ENCODE data around the gene POU2AF1.

Gene POU2AF1, protein sequence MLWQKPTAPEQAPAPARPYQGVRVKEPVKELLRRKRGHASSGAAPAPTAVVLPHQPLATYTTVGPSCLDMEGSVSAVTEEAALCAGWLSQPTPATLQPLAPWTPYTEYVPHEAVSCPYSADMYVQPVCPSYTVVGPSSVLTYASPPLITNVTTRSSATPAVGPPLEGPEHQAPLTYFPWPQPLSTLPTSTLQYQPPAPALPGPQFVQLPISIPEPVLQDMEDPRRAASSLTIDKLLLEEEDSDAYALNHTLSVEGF

DNA sequence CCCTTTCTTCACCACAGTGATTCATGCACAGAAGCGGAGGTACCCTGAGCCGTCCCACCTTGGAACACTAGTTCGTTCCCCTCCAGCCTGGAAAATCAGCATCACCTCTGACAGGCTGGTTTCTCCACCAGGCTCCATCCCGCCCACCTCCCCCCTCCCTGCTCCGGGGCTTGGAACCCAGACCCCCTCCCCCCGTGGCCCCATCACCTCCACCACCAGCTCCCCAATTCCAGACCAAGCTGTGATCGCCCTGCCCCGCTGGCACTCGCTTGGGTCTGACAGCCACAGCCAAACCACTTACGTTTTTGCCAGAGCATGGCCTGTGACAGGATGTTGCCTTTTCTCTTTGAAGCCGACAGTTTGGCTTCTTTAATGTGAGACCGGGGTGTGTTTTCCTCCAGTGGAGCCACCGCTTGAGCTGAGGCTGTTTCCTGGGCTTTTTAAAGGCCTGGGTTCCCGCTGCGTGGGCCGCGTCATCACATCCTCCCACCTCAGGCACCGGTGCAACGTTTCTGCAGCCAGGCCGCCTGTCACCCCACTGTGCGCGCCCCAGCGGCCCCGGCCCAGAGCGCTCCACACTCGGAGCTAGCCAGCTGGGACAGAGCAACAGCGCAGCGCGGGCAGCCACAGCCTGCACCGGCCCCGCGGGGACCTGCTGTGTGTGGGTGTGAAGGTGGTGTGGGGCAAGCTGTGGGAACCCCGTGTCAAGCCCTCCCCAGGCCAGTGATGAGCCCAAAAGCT lies at the start of gene POU2AF1:
Gene POU2AF1, minus strand, starts transcription at position 415 of the 741 bp plus-strand sequence. Its CDS starts 98 bp downstream, at position 317.
- DNase-seq, result peak; percentile 70

DNA sequence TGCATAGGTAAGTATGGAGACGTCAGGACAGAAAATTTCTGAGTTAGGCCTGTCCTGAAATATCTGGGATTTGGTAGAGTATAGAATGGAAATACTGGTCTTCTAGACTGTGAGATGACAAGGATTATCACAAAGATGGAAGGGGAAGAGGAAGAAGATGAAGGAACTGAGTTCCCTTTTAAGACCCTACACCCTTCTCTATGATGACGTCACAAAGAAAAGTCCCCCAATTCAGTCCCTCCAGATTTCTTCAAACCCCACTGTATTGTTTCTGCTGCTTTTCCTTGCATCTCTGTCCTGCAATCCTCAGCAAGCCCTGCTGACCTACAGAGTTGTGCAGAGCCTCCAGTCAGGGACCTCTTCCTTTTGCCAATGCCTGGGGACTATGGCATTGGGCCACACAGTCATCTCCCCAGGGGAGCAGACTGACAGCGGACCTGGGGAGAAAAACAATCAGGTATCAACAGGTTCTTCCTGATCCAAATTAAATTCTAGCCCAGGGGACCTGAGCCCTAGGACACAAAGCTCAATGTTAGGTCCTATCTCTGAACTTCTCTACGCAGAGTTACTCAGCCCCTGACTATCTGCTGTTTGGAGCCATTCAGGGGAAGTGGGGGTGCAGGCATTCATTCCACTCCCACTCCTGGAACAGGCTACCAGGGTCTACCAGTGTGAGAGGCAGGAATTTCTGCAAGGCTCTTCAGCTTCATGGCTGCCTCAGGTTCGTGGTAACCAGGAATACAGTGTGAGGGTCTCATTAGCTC lies 49.2 kb upstream of the POU2AF1 start:
- DNase-seq, result no peak

DNA sequence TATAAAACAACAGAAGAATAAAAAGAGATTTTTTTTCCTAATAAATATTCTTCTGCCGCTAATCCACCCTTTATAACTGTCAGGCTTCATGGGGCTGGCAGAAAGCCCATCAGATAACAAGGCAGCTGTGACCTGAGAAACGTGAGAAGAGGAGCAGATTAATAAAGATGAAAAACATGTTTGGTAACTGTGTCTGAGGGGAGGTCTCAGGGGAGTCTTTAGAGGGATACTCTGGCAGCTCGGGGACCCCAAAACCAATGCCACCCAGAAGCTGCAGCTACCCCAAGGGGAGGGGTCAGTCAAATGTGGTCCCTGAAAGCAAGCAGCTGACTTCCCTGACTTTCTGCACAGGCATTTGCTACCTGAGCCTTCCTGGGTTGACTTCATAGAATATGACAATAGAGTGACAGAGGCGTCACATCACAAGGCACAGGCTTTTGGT lies 48.4 kb upstream of the POU2AF1 start:
- DNase-seq, result no peak

DNA sequence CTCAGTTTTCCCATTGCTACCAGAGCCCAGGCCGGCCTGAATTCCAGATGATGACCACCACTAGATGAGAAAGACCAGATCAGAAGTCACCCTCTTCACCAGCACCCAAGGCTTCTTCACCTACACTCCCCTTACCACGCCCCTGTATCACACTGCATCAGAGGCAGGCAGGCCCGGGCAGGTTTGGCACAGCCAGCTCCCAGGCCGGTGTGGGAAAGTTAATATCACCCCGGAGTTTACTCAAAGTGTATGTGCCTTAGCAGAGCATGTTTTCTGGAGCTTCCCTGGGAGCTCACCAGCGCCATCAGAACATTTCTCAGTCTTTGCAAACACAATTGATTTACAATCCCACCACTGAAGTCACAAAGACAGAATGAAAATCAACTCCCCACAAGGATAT lies 47.5 kb upstream of the POU2AF1 start:
- DNase-seq, result no peak

DNA sequence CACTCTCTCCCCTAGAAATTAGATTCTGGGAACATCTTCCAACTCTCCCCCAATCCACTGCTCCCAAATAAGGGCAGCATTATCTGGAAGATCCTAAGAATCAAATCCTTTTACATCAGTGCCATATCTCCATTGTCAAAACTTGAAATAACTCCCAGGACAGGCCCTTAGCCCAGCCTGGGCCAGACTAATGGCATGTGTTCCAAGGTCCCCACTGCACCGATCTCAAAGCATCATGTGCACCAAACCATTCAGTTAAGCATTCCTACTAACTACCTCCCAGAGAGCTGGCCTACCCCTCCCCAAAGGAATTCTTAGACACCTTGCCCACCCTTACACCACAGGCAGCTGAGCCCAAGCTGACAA lies 44.2 kb upstream of the POU2AF1 start:
- DNase-seq, result no peak

DNA sequence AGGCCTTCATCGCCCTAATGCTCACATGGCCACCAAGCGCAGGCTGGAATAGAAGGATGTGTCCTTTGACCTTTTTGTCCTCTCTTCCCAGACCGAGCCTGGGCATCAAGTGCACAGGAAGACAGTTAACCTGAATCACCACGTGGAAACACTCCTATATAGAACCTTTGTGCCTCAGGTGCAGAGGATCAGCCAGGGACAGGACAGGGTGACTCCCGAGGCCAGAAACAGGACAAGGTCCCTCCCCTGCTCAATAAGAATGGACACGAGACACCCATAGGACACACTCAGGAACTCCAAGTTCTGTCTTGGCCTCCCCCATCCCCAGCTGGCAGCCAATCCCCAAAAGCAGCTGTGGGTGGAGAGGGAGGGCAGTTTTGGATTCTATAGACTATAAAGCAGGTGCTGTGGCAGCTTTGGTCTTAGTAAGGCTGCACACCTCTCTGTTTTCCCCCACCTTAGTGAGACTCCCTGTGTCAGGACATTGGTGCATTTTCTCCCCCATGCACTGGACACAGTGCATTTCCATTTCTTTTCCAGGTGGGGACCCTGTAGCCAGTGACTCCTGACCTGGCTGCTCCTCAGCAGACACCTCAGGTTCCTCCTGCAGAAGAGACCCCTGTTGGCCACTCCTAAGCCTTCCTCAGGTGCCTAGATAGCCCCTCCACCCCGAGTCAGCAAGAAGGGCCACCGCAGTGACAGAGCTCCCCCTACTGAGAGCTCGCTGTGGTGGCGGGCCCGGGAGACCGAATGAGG lies 43.6 kb upstream of the POU2AF1 start:
- peak; percentile 37 for DNase-seq

DNA sequence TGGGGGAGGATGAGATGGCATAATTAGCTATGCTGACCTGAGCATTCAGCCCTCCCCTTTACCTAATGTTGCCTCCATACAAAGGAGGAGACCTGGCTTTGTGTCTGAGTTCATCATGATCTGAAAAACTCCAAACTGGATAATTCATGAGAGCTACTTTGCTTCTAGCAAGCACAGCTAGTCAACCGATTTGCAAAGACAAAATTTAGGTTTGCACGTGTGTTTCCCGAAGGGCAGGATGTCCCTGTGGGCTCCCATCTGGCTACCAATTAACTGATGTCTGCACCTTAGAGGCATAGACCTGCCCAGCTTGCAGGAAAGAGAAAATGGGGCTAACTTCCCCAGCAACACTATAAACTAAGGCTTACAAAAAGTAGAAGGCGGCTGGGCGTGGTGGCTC lies 42.2 kb upstream of the POU2AF1 start:
- DNase-seq, result no peak

DNA sequence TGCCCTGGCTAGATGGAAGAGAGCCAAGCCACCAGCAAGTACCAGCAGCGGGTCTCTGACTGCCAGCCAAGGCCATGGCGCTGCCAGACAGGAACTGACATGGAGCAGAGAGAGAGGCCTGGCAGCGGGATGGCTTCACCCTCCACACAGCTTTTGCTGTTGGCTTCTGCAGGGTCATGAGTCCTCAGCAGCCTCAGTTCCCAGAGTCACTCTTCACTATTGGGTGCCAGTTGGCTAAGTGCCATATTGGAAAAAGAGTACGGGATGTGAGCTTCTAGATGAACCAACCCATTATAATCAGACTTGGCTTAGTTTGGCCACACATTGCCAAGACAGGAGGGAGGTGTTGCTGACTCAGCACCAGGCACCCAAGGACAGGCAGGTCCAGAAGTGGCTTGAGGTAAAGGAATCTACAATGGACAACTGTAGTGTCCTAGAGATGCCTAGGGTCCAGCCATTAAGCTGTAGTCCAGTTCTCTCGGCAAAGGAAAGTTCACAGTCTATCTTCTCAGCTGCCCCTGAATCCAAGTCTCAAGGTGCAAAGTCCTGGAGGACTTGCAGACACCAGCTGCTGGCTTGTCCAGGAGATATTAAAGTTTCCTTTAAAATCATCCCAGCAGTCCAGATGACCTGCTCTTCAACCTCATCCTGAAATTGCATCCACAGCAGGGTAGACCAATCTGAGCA lies 40.7 kb upstream of the POU2AF1 start:
- no peak for DNase-seq

DNA sequence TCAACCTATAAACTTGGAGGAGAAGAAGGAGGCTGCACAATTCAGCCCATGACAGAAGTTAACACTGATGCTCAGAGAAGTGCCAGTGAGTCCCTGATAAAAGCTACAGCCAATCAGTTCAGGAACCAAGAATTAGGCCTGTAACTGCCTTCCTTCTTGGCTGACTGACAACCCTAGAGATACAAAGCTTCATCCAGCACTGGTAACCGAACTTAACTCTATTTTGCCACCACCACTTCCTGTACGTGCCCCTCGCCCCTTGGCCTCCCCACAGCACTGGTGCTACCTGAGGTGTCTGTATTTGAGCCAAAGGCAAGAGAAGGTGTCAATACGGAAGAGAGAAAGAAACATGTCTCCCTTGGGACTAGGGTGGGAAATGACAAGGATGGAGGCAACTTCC lies 40.1 kb upstream of the POU2AF1 start:
- no peak for DNase-seq

DNA sequence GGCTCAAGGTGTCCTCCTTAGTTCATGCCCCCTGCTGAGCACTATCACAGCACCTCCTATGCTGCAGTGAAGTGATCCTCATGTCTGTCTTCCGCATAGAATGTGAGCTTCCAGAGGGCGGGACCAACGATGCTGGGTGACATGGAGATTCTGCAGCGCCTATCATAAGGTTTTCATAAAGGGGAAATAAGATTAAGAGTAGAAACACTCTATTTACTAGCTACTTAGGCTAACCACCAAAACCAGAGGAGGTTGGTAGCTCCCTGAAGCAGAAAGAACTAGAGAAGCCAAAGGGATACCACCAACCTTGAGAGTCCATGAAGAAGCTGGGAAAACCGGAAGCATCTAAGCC lies 39.3 kb upstream of the POU2AF1 start:
- DNase-seq, result no peak

DNA sequence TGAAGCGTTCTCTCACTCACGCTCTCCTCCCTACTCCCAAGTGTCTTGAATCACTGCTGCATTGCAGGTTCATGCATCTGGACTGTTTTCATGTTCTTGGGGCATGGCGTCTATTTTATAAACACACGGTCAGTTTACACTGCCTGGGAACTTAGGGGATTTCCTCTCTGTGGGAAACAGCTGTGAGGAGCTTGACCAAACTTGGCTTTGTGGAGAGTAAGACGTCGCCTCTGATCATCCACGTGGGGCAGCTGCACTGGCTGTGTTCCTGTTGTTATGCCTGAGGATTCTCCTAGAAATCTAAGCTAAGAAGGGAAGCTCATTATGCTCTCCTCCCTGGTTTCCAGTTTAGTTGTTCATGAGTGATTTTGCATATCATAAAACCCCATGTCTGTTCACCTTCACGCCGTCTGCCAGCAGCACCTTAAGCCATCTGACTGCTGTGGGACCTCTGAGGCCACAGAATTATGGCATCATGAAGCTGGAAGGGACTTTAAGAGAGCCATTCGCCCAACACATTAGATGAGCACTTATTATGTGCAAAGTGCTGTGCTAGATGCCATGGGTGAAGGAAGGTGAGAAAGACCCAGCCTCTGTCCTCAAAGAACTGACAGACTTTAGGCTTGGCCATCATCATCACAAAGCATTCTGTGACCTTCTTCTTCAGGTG lies 38.8 kb upstream of the POU2AF1 start:
- peak; percentile 7 for DNase-seq

DNA sequence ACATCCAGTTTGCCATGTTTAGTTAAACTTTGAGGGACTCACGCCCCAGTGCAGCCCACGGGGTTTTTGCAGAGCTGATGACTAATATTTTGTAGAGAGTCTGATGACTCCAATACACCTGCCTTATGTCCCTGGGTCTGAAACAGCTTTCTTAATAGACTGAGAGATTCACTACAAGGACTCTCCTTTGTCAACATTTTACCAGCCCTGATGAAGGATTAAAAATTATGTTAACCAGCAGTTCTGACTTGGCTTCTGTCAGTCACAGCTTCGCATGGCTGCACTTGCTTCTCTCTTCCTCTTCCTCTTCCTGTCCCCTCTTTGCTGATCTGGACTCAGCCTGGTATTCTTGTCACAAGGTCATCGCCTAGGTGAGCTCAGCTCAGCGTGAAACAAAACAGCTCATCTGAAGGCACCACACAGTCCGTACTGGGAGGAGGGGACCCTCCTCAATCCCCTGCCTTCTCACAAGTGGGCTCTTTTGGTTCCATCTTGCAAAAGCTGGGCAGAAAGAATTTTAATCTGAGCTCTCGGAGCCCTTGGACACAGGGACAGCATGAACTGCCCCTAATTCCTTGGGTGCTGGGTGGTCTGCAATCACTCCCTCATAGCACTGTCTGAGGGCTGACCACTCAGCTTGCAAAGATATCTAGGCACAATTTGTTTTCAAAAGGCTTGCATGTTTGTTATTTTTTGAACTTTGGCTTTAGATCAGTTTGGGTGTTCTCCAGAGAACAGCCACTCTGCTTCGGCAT lies 38.1 kb upstream of the POU2AF1 start:
- DNase-seq, result no peak

DNA sequence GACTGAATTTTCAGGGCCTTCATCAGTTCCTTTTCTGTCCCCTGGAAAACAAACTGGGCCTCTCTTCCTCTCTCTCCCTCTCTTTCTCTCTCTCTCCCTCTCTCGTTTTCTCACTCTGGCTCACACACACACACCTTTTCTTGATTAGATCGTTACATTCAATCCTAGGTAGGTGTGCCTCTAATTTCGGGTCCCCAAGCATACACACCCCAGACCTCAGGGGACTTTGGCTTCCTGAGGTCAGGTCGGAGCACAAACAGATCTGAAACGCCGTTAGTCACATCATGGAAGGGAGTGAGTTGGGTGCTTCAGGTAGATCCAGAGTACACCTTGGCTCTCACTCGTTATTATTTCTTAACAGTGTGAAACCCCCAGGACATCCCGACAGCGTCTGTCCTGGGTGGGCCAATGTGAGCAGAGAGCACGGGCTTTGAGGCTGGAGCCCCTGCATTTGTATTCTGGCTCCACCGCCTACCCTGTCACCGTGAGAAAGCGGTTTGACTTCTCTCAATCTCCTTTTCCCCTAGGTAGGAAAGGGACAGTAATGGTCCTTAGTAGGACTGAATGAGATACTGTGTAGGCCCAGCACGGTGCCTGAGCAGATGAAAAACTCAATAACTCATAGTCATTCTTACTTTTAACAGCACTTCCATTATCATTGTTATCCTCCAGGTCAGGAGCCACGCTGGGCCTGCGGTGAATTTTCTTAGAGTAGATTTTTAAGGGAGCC lies 37.3 kb upstream of the POU2AF1 start:
- DNase-seq, result no peak

DNA sequence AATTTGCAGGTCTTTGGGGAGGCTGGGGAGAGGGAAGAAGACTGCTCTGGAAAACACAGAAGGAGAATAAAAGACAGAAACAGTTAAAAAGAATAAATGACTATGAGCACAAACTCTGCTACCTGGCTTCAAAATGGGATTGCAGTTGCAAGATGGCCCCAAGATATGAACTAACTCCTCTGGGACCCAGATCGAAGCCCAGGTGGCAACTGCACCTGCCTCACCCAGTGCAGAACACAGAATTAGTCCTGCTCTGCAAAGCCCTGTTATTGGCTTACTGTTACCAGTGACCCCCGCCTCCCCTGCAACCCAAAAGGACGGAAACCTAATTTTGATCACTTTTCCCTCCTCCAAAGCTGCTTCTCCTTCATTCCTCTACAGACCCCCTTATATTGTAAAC lies 35.9 kb upstream of the POU2AF1 start:
- DNase-seq, result no peak

DNA sequence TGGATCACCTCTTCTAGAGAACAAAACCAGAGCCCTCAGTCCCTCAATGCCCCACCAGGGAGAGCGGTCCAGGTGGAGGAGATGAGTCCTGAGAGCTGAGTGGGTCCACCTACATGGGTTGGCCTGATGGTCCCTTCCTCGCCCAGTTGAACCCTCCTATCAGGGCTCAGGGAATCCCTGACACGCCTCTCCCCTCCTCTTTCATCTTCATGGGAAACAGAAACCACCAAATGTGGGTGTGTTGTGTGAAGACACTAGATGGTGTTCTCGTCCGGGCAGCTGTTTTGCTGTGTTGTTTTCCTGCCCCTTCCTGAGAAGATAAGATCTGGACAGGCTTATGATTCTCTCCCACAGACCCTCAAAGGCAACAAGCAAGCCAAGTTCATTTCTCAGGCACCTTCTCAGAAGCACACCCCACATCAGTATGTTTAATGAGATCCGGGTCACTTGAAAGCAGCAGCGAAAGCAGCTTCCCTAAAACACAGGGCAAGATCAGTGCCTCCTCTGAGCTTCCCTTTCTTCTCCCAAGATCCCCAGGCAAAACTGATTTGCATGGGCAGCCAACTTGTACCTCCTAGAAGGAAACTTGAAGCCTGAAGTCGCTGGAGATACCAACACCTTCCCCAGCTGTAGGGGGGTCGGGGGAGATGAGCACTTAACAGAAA lies 35.3 kb upstream of the POU2AF1 start:
- peak; percentile 10 for DNase-seq

DNA sequence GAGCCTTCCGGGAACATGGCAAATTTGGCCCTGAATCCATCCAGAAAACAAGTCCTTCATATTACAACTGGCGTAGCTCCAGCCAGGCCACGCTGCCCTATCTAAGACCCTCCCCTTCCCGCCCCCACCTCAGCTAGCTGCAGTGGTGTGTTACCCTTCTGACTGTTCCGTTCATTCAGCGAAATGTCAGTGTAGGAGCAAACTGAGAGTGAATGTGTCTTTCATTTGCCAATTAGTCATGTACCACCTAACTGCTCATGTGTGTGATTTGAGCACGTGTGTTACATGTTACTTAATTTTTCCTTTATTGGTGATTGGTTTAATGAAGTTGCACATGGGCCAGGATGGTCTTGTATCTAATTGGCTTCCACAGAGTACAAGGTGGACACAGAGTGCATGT lies 34.8 kb upstream of the POU2AF1 start:
- no peak for DNase-seq

DNA sequence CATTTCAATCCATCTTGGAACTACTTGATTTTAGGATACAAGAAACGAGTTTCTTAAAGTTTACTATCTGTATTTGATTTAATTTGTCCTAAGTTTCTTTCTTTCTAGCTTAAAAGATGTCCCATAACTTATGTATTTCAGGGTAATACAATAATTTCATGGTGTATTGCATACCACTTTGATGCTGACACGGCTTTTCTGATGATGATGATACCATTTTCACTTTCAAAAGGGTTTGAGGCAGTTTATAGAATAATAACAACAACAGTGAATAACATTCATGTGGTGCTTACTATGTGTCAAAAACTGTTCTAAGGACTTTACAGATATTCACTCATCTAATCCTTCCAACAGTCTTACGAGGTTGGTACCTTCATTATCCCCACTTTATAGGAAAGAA lies 33.2 kb upstream of the POU2AF1 start:
- DNase-seq, result no peak

DNA sequence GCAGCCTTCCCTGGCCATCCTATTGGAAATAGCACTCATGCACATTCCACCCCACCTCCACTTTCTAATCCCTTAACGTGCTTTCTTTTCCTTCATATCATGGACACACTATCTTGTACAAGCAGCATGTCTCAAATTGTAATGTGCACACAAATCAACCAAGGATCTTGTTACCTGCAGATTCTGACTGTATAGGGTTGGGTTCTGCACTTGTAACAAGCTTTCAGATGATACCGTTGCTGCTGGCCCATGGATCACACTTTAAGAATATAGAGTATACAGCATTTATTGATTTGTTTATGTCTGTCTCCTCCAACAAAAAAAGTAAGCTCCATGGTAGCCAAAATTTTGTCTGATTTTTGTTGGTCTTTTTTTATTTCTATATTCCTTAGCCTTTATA lies 32.4 kb upstream of the POU2AF1 start:
- no peak for DNase-seq

DNA sequence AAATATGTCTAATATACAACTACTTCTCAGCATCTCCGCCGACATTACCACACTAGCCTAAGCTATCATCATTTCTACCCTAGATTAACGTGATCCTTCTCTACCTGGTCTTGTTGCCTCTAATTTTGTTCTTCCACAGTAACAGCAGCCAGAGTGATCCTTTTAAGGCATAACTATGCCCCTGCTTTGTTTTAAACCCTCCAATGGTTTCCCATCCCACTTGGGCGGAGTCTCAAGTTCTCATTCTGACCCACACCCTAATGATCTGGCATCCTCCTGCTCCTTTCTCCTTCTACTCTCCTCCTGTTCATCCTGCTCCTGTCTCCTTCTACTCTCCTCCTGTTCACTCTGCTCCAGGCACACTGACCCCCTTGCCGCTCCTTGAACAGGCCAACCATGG lies 31.9 kb upstream of the POU2AF1 start:
- no peak for DNase-seq

DNA sequence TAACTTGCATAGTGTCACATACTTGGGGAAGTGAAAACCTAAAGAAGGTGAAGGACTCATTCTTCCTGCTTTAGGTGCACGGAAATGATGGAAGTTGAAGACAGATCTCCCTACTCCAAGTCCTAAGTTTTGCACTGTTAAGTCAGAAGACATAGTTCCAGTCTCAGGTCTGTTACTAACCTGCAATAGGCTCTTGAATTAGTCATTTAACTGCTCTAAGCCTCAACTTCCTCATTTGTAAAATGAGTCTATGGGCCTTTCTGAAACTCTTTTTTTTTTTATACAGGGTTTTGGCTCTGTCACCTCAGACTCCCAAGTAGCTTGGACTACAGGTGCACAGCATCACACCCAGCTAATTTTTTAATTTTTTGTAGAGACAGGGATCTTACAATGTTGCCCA lies 30.8 kb upstream of the POU2AF1 start:
- DNase-seq, result no peak

All from CD4-positive, alpha-beta T cell treated with Interleukin-10 for 1 hour (primary cell).